GM18507 (cell line): ENCODE measurements around the gene ELAVL3.
"Not testable (repeated sequence)": the region's sequence is repeated elsewhere in the genome, so short reads cannot be mapped to it uniquely, and the experiment has no call there.

Source experiments
- DNase-seq: peaks from one replicate; pipeline ENCODE4 v3.0.0; 2011; ENCODE audit warnings: low read depth; ENCODE audit not compliant: insufficient read length; ENCODE audit errors: extremely low spot score
- FAIRE-seq: peaks from 2 replicates; lab custom pipeline; 2011; peaks lifted over from hg19 to GRCh38; lab: Jason Lieb, UNC

The ELAVL3 gene

DNA sequence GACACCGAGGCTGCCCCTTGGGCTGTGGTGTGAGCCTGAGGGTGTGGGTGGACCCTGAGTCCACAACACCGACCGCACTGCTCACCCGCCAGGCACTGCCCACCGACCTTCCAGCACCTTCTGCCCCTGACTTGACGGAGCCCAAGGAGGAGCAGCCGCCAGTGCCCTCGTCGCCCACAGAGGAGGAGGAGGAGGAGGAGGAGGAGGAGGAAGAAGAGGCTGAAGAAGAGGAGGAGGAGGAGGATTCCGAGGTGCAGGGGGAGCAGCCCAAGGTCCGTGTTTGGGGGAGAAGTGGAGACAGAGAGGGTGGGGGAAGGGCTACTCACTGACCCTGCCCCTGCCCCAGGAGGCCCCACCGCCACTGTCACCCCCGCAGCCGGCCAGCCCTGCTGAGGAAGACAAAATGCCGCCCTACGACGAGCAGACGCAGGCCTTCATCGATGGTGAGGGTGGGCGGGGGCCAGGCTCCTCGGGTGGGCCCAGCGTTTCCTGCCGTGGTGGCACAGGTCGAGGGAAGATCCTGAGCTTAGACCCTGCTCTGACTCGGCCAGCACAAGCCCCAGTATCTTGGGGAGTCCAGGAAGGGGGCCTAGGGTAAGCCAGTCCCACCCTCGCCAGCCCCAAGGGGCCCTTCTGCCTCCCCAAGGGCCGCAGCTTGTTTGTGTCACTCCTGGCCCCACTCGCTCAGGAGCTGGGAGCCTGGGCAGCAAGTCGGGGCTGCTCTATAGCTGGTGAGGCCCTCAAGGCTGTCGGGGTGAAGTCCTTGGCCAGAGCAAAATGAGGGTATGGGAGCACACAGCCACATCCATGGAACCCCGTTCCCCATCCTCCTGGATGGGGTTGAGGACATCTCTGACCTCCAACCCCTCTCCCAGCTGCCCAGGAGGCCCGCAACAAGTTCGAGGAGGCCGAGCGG is 33.2 kb downstream of the ELAVL3 start:
- DNase-seq (no peak), FAIRE-seq (no peak)

DNA sequence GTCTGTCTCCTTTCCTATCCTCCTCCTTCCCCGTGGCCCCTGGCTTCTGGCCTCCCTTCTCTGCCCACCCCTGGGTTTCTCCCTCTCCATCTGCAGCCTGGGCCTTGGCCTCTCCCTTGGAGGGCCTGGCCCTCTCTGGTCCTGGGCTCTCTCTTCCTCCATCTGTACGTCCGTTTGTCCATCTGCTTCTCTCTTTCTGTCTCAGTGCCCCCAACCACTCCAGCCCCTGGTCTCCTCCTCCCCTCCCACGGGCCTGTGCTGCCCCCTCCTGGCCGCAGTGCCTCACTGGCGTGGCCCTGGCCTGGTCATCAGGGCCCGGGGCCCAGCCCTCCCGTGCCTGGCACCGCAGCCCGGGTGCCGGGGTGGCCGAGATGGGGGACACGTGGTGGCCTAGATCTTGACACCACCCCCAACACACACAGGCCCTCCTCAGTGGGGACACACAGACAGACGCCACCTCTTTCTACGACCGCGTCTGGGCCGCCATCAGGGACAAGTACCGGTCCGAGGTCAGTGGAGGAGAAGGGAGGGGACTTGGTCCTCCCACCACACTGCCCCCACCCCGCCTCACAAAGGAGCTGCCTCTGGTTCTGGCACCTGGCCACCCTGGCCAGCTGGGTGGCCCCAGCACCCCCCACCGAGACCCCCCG is 34.1 kb downstream of the ELAVL3 start:
- DNase-seq (no peak), FAIRE-seq (no peak)

DNA sequence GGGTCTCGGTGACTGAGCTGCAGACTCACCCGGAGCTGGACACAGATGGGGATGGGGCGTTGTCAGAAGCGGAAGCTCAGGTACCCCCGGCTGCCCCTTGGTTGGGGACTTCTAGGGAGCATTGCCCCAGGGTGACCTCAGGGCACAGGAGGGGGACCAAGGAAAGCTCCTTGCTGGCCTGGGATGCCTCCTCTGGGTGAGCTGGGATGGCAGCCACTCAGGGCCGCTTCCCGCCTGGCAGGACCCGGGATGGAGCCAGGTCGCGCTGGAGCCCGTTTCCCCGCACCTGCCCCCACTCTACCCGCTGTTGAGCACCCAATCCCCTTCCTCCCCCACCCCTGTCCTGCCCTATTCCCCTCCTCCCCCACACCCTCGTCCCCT is 34.6 kb downstream of the ELAVL3 start:
- no peak for FAIRE-seq
- DNase-seq, result no peak

DNA sequence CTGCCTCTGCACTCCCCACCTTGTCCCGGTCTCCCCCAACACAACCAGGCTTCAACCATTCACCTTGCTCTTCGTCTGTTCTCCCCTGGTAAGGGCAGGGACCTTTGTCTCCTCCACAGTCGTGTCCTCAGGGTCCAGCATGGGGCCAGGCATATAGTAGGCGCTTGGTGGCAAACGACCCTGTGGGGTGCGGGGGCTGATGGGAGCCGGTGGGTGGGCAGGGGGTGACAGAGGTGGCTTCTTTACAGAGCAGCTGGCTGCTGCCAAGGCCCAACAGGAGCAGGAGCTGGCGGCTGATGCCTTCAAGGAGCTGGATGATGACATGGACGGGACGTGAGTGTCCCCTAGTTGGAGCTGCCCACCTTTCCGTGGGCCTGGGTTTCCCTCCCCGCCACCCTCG is 35.7 kb downstream of the ELAVL3 start:
- DNase-seq (no peak), FAIRE-seq (no peak)

DNA sequence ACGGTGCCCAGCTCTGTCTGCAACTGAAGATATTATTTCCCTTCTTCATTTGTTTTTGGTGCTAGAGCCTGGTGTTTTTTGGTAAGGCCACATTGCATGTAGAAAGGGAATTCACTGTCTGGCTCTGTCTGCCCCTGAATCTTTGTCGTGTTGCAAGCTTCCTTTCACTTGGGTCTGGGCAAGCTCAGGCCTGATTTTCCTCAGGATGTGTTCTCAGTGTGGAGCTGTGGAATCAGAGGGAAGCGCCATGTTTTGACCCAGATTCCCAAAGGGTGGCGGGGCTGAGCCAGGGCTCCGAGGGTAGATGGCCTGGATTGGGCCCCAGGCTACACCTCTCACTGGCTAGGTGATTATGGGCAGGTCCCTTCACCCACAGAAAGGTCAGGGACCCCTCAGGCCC is 36.8 kb downstream of the ELAVL3 start:
- DNase-seq (no peak), FAIRE-seq (no peak)

DNA sequence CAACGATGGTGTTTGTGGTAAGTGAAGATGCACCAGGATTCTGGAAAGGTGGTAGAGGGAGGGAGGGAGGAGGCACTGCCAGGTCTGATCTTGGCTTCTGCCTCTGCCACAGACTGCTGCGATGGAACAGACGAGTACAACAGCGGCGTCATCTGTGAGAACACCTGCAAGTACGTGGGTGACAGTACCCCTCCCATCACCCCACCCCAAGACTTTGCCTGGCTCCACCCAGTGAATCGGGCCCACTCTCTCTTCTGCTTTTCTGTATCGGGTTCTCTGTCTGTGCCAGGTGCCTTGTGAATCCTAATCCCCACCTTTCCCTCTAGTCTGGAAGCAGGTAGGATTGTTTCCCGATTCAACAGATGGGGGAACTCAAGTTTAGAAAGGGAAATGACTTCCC is 42.9 kb downstream of the ELAVL3 start:
- no peak for FAIRE-seq
- DNase-seq, result no peak

DNA sequence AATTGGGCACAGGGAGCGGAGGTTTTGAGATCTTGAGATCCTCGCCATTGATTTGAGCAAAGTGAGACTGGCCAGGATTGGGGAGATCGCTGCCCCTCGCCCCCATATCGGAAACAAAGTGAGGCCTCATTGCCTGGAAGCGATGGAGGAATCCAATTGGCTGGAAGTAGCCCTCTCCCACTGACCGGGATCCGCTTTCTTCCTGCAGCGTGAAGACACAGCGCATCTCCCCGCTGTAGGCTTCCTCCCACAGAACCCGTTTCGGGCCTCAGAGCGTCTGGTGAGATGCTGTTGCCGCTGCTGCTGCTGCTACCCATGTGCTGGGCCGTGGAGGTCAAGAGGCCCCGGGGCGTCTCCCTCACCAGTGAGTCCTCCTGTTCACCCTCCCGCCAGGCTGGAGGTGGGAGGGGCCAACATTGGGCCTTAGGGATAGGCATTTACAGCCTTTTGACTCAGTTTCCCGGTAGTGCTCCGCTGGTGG is 45.0 kb downstream of the ELAVL3 start:
- FAIRE-seq, result no peak
- DNase-seq, result no peak

DNA sequence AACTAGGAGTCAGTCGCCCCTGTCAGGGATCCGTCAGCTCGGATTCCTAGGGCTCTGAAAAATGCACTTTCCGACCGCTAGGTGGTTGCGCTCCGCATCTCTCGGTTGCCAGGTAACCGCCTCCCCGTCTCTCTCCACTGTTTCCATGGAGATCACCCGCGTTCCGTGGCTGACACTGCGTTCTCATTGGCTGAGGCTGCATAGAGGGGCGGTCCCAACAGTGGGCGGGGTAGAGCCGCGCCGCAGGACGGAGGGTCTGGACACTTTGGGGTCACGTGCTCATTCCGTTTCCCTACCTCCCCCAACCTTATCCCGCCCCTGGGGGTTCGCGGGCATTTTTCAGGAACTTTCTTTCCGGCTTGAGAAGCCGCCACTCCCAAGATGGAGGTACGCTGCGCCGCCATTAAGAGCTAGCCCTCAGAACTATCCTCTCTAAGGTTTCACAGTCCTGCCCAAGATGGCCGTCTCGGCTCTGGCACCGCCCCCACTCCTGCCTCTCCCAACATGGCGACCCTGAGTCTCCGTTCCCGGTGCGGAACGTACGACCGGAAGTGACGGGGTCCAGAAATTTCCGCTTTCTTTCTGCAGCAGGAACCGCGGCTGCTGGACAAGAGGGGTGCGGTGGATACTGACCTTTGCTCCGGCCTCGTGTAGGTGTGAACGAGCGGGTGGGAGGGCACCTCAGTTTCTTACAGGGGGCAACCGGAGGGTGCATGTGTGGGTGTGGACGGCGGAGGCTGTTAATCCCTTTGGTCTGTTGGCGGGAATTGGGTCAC is 45.6 kb downstream of the ELAVL3 start, which contains the start of the genes ODAD3 and PRKCSH:
Gene ODAD3 (minus strand): TSS at position 65 of the 776 bp plus-strand sequence. CDS start 105 bp downstream, outside the sequence.
Gene PRKCSH (plus strand): TSS at position 579 of the 776 bp plus-strand sequence. CDS start 483 bp downstream, outside the sequence.
- peak; percentile 95 for DNase-seq
- FAIRE-seq, result peak; percentile 100

DNA sequence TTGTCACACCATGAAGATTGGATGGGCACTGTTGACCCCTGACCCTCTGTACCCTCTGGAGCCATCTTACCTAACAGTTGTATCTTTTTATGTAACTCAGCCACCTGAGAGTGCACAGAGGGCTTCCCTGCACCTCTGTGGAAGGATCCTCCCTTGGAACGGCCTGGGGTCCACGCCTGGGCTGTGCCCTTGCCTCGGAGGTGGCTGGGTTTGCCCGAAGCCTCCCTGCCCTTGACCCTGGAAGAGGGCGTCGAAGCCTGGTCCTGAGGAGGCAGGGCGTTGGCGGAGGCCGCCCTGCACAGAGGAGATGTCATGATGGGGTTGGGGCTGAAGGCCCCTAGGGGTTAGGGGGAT is 46.2 kb downstream of the ELAVL3 start:
- DNase-seq (no peak), FAIRE-seq (no peak)

DNA sequence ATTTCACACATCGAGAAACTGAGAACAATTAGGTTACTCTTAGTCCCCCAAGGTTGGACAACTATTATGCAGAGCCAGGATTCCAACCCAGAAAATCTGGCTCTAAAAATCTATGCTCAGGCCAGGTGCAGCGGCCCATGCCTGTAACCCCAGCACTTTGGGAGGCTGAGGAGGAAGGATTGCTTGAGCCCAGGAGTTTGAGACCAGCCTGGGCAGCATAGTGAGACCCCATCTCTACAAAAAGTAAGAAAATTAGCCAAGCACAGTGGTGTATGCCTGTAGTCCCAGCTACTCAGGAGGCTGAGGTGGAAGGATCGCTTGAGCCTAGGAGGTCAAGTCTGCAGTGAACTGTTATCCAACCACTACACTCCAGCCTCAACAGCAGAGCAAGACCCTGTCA is 47.3 kb downstream of the ELAVL3 start:
- not testable (repeated sequence) for FAIRE-seq, DNase-seq

DNA sequence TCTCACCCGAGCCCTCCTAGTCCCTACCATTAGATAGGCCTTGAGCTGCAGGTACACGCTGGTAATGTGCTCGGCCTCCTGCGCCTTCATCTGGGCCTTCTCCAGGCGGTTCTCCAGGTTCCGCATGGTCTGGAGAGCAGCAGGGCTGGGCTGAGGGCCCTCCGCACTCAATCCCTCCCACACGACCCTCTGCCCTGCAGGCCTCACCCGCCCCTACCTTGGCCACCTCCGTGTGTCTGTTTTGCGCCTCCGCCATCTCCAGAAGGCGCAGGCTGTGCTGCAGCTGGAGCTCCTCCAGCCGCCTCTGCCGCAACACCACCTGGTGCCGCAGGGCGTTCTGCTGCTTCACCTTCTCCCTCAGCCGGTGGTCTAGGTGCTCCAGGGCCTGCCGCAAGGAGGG is 54.2 kb downstream of the ELAVL3 start:
- DNase-seq (no peak), FAIRE-seq (no peak)

DNA sequence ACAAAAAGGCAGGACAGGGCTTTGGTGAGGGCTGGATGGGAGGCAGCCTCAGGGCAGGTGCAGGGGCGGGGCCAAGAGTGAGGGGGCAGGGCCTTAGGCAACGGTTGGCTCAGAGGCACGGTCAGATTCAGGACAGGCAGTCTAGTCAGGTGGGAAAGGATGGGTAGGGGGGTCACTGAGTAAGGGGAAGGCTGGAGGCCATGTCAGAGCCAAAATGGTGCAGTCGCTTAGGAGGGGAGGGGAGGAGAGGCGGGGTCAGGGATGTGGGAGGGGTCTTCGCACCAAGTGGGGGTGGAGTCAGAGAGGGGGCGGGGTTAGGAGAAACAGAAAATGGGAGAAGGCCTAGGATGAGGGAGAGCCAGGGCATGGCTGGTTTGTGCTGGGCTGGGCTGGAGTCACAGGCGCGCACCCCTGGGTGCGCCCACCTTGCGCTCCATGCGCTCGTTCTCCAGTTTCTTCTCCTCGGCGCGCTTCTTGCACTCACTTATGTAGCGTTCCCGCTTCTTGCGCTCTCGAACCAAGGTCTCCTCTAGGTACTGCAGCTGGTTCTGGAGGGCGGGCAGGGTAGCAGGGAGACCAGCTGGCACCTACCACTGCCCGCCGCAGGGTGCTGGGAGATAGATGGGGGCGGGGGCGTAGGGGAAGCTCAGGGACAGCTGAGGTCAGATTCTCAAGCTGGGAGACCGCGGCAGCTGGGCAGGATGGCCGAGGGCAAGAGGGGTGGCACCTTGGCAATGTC is 55.0 kb downstream of the ELAVL3 start:
- FAIRE-seq, result no peak
- DNase-seq, result no peak

DNA sequence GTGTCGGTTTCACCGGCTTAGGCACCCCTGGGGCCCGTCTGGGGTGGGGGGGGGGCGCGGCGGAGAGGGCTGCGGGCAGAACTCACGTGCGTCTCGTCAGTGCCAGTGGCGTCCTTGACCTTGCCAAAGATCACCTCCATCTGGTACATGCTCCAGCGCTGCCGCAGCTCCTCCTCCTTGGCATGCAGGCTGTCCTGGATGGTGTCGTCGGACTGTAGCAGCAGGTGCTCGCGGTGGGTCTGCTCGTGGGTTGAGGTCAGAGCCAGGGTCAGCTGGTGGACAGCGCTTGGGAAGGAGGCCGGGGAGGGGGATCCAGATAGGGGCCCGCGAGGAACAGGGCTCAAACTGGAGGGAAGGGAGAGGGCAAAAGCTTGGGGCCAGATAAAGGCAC is 57.1 kb downstream of the ELAVL3 start:
- DNase-seq (no peak), FAIRE-seq (no peak)

DNA sequence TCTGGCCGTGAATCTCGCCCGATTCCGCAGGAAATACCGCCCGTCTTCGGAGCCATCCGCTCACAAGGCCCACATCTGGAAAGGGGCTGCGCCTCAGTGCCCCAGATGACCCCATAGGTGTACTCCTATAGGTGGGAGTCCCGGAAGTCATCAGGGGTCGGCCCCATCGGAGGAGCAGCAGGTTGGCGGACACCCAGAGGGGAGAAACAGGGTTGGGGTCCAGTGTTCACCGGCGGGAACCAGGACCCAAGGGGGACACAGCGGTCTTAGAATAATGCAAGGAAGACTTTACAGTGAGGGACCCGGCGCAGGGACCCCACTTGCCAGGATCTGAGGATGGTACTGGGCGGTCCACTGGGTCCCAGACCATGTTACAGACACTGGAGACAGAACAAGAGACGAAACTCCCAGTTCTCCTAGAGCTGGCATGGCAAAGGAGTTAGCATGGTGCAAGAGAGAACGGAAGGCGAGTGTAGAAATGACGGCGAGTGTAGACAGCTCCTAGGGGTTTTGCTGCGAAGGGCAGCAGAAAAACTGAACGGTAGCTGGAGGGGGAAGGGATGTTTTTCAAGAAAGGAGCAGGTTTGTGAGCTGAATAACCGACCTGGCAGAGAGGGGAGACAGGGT is 57.6 kb downstream of the ELAVL3 start:
- FAIRE-seq, result no peak

DNA sequence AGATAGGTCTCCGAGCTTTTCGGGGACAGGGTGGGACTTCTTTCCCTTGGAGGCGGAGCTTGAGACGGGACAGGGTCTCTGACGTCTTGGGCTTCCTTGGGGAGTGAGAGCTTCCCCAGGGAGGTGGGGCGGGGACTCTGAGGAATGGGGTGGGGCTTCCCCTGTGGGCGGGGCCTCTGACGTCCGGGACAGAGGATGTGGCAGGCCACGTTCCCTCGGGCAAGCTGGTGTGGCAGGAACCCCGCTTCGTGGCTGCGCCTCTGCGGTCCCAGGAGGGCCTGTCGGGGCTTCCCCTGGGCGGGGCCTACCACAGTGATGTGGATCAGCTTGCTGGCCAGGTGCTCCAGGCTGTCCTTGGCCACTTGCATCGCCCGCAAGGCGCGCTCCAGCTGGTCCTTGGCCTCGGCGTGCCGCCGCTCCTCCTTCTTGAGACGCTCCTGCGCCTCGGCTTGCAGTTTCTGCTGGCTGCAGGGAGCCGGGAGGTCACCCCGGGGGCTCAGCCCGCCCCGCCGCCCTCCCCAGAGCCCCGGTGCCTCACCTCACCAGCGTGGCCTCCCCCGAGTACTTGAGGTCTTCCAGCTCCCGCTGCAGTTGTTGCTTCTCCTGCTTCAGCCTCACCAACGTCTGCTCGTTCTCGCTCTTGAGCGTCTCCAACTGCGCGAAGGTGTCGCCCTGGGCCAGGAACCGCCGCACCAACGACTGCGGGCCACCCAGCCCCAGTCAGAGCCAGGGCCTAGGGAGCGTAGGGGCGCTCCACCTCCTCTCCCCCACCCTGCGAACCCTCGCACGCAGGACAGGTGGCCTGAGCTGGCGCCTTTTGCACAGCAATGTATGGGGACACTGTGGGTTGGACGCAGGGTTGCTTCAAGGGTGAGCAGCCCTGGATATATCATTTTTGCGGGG is 58.4 kb downstream of the ELAVL3 start:
- FAIRE-seq (peak; percentile 98), DNase-seq (peak; percentile 88)

More for the DNA sequence above, 57.6 kb downstream of the ELAVL3 start:
- no peak for DNase-seq

DNA sequence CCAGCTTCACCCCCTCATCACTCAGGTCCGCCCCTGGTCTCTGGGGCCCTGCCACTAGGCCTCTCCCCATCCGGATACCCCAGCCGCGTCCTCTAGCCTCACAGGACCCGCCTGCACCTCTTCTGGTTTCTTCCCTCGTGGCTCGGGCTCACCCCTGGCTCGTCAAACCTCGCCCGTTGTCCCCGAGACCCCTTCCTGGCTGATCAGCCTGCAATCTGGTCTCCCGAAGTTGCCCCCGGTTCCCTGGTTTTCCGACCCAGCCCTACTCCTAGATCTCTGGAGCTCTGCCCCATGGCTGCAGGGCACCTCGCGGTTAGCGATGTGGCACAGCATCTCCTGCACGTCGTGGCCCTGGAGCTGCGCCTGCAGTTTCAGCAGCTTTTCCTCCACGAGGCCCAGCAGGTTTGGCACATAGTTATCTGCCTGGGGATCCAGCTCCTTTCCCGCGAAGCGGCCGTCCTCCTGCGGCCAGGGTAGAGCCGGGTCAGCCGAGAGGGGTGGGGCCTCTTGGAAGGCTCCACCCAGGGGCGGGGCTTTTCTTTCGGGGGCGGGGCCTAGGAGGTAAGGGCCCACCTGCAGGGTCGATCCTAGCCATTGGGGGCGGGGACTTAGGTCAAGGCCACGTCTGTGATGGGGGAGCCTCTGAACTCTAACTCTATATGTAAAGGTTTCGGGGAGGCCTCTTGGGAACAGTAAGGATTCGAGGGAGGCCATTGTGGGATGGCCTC is 59.3 kb downstream of the ELAVL3 start:
- DNase-seq (no peak), FAIRE-seq (no peak)
